ENCODE measurements around the gene LRRC8B.
"Not testable (repeated sequence)": the region's sequence is repeated elsewhere in the genome, so short reads cannot be mapped to it uniquely, and the experiment has no call there.

The LRRC8B gene

DNA sequence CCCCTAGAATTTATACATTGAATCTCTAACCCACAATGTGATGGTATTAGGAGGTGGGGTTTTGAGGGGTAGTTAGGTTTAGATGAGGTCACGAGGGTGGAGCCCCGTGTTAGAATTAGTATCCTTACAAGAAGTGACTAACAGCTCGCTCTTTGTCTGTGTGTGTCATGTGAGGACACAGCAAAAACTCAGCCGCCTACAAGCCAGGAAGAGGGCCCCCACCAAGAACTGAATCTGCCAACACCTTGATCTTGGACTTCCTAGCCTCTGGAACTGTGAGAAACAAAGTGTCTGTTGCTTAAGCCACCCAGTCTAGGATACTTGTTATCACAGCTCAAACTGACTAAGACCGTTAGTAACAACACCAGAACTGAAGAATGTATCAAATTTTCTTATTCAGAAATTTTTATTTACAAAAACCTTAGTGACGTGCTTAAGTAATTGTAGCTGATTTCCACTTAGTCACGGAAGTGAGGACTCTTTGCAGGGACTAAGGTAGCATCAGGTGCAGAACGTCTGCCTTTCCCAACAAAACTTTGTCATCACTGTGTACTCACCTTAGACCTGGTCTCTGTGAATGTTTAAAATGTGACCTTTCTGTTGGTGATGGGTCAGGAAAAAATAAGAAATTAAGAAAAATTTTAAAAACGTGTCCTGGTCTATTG, 83.8 kb downstream of the LRRC8B start:
- peak in 1 of 2 experiments; percentile 52 for DNase-seq (ENCODE audit: low read depth in 2 of 2)

GRCh38 chr1:89608984-89609725, 84.5 kb downstream of the LRRC8B start:
- peak in 1 of 2 experiments; percentile 49 for DNase-seq (ENCODE audit: low read depth in 2 of 2)

DNA sequence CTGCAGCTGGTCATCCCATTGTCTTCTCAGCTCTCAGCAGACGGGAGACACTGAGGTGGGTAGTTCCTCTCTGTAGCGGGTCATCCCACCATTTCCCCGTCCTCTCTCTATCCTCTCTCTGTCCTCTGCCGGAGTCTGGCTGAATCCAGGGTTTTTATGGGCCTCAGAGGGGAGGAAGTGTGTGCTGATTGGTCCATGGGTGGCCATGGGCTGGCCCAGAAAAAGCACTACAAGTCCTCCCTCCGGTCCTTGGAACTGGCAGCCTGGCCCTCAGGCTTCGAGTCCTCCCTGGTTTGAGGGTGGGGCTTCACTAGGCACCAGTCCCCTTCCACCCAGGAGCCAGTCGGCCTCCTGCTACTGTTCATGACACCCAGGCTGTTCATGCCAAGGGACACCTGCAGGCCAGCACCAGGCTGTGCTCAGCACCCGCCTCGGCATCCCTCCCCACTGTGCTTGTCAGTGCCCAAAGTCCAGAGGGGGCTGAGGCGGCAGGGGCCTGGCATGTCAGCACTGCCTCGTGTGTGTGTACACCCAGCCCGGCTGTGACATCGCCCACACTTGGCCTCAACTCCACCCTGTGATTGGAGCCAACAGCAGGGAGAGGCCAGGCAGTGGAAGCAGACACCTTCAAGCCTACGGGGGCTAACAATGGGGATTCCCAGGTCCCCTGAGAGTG, 85.3 kb downstream of the LRRC8B start:
- no peak for DNase-seq (ENCODE audit: low read depth in 2 of 2)

- DNase-seq (ENCODE audit: low read depth in 2 of 2), result no peak
These were observed 85.9 kb downstream of the LRRC8B start for GRCh38 chr1:89610457-89611011.

DNA sequence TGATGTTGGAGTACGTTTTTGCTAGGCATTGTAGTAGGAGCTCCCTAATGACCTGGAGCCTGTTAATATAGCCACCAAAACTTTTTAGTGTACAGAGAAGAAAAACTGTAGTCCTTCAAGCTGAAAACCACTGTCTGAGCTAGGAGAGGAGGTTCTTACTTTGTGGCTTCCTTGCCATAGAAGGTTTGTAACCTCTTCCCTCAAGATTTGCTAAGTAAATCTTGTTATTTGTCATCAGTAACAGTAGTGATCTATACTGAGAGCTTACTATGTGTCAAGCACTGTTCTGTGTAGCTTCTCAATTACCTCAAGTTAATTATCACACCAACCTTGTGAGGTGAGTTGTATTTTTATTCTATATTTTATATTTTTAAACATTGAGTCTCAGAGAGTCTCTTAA, 87.1 kb downstream of the LRRC8B start:
- no peak for DNase-seq (ENCODE audit: low read depth in 2 of 2)

GRCh38 chr1:89613928-89614327, 89.3 kb downstream of the LRRC8B start:
- DNase-seq (ENCODE audit: low read depth in 2 of 2), result no peak

GRCh38 chr1:89615676-89616598, 91.3 kb downstream of the LRRC8B start:
- no peak for DNase-seq (ENCODE audit: low read depth in 2 of 2)

- no peak for DNase-seq (ENCODE audit: low read depth in 2 of 2)
These were observed 92.4 kb downstream of the LRRC8B start for GRCh38 chr1:89616844-89617627.

GRCh38 chr1:89620664-89621063, 96.0 kb downstream of the LRRC8B start:
- DNase-seq (ENCODE audit: low read depth in 2 of 2), result no peak

GRCh38 chr1:89622895-89623294, 98.3 kb downstream of the LRRC8B start:
- DNase-seq (ENCODE audit: low read depth in 2 of 2), result no peak

- no peak for DNase-seq (ENCODE audit: low read depth in 2 of 2)
These were observed 99.7 kb downstream of the LRRC8B start for GRCh38 chr1:89624314-89624713.

GRCh38 chr1:89624715-89625323, 100.2 kb downstream of the LRRC8B start:
- DNase-seq (ENCODE audit: low read depth in 2 of 2), result no peak

DNA sequence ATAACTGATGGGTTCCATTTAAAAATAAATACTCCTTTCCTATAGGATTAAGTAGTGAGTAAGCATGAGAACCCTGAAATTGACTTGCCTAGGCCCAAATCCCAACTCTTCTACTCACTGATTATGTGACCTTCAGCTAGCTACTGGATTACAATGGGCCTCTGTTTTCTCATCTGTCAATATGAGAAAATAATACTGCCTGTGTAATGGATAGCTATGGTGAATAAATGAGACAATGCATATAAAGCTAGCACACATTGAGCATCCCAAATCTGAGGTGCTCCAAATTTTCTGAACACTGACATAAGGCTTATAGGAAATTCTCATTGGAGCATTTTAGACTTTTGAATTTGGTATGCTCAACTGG, 103.0 kb downstream of the LRRC8B start:
- no peak for DNase-seq (ENCODE audit: low read depth in 2 of 2)

DNA sequence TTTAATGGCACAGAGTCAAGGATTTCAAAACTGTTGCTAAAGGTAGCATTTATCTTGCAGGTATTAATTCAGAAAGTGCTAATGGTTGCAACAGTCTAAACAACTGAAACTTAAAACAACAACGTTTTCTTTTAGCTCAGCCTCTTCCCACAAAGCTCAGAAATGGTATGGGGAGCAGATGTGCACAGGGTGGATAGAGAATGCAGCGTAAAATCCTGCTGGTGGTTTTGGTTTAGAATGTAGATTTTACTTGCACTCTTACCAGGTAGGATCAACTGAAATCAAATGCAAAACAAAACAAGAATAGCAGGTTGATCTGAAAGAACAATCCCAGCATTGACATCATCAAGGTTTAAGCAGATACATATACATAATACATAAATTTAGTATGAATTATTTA, 104.5 kb downstream of the LRRC8B start:
- DNase-seq (ENCODE audit: low read depth in 2 of 2), result no peak

DNA sequence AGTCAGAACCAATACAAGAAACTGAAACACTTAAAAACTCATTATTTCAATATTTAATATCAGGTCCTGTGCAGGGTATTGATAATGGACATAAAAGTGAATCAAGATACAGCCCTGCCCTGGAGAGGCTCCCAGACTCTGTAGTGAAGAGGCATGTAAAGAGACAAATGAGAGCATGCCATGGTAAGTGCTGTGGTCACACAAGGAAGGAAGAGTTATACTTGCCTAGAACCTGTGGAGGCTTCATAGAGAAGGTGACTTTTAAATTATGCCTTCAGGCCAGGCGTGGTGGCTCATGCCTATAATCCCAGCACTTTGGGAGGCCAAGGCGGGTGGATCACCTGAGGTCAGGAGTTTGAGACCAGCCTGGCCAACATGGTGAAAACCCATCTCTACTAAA, 105.0 kb downstream of the LRRC8B start:
- DNase-seq (ENCODE audit: low read depth in 2 of 2), result not testable (repeated sequence)

DNA sequence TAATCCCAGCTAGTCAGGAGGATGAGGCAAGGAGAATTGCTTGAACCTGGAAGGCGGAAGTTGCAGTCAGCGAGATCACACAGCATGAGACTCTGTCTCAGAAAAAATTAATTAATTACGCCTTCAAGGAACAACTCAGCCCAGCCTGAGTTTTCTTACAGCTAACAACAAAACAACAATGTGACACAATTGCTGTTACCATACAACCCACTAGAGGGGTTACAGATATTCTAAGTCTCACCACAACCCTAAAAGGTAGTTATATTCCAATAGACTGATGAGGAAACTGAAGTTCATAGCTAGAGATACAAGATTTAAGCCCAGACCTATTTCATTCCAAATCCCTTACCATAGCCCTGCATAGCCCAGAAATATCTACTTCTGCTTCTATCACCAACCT, 105.4 kb downstream of the LRRC8B start:
- no peak for DNase-seq (ENCODE audit: low read depth in 2 of 2)

DNA sequence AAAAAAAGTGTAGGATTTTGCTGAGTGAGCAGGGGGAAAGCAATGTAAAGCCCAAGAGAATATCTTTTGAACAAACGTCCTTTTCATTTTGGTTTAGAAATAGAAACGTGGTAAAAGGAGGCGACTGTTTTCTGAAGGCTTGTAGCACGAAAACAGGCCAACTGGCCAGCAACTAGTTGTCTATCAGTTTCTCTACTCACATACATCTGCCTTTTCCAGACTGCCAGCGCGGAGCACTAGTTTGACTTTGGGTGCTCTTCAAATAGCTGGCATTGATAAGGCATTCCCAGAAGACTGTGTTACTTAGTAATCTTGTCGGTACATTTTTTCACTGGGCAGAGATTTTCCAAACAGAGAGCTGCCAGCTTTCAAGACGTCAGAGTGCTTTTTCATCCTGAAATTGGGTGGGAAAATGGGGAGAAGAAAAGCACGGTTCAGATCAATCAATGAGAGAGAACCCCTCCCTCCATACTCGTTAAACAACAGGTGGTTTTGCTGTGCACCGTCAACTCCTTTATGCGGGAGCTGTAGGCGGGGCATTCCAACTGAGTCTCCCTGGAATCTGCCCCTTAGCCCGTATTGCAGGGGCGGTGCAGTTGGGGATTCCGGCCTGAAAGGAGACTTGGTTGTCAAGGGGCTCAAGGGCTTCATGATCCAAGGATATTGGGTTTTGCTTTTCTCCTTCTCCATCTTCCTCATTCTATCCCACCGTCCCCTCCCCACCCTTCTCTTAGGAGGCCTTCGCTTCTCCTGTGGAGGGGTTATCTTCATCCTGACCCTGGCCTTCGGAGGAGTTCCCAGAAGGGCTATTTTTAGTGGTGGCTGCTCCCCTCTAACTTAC, 107.4 kb downstream of the LRRC8B start:
- no peak for DNase-seq (ENCODE audit: low read depth in 2 of 2)

DNA sequence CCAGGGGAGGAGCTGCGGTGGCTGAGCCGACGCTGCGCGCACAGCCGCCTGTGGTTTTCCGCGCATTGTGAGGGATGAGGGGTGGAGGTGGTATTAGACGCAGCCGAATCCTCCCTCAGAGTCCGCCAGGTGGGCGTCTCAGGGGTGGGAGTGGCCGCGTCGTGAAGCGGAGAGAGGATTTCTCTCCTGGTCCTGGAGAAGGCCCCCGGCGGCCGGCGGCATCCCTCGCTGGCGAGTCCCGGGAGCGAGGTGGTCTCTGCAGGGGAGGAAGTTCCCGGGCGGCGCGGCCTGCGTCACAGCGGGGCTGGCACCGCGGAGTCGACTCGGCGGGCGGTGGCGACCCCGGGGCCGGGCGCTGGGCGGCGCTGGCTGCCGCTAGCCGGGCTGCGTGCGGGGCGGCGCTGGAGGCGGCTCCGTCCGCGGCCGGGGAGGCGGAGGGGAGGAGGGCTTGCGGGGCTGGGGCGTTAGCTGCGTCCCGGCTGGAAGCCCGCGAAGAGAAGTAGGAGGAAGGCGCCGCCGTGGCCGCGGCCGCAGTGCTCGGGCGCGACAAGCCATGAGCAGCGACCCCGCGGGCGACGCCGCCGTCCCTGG, 108.1 kb downstream of the LRRC8B start, which contains the start of gene LRRC8C:
Gene LRRC8C (plus strand): TSS at position 464 of the 591 bp plus-strand sequence. CDS start 53,354 bp downstream, outside the sequence.
- DNase-seq (ENCODE audit: low read depth in 2 of 2), result peak; percentile 77
